Loucy (cell line): ENCODE measurements around the gene CHCHD6.

Experiments used
- H2AFZ ChIP-seq: fragments of 200-600 bp; sonication (generic); 2 replicates; pipeline ENCODE4 v1.6.0; 2016; ENCODE audit warnings: antibody characterized with exemption, mild to moderate bottlenecking, low read length, moderate library complexity
- H3F3A ChIP-seq: fragments of 200-600 bp; 2 replicates; pipeline ENCODE4 v1.6.0; 2016; ENCODE audit warnings: antibody characterized with exemption, low read depth, mild to moderate bottlenecking
- H3K27me3 ChIP-seq: fragments of 200-600 bp; sonication (generic); 2 replicates; pipeline ENCODE4 v1.6.1; 2014; ENCODE audit warnings: low read length, mild to moderate bottlenecking; ENCODE audit not compliant: insufficient read depth, poor library complexity, severe bottlenecking
- H3K36me3 ChIP-seq: fragments of 200-600 bp; sonication (generic); 2 replicates; pipeline ENCODE4 v1.6.1; 2016; ENCODE audit warnings: low read length; ENCODE audit not compliant: insufficient read depth
- H3K4me1 ChIP-seq: fragments of 200-600 bp; sonication (generic); 2 replicates; pipeline ENCODE4 v1.5.1; 2014; ENCODE audit warnings: low read length, mild to moderate bottlenecking; ENCODE audit not compliant: insufficient read depth, poor library complexity, severe bottlenecking
- H3K4me2 ChIP-seq: fragments of 200-600 bp; sonication (generic); 2 replicates; pipeline ENCODE4 v1.6.0; 2014; ENCODE audit warnings: antibody characterized with exemption, low read length, low read depth, mild to moderate bottlenecking; ENCODE audit not compliant: poor library complexity, severe bottlenecking
- H3K4me3 ChIP-seq: fragments of 200-600 bp; sonication (generic); 2 replicates; pipeline ENCODE4 v1.5.1; 2014; ENCODE audit warnings: low read length, mild to moderate bottlenecking, mixed read lengths; ENCODE audit not compliant: poor library complexity, severe bottlenecking
- H3K79me2 ChIP-seq: fragments of 200-600 bp; sonication (generic); 2 replicates; pipeline ENCODE4 v1.6.1; 2014; ENCODE audit warnings: low read length; ENCODE audit not compliant: insufficient read depth
- H3K9ac ChIP-seq: fragments of 200-600 bp; sonication (generic); 2 replicates; pipeline ENCODE4 v1.6.0; 2014; ENCODE audit warnings: mild to moderate bottlenecking, low read depth, low read length, moderate library complexity; ENCODE audit not compliant: poor library complexity, severe bottlenecking
- H3K9me2 ChIP-seq: fragments of 200-600 bp; sonication (generic); replicated peaks from 2 replicates; pipeline ENCODE4 v1.6.1; 2016; ENCODE audit warnings: low read depth, low read length, mixed read lengths
- H3K9me3 ChIP-seq: fragments of 200-600 bp; sonication (generic); 2 replicates; pipeline ENCODE4 v1.6.1; 2014; ENCODE audit warnings: mild to moderate bottlenecking, antibody characterized with exemption, low read length, low read depth; ENCODE audit not compliant: insufficient read depth
- H4K20me1 ChIP-seq: fragments of 200-600 bp; sonication (generic); 2 replicates; pipeline ENCODE4 v1.6.0; 2014; ENCODE audit warnings: antibody characterized with exemption, low read length, mild to moderate bottlenecking; ENCODE audit not compliant: insufficient read depth, poor library complexity, severe bottlenecking
- CTCF ChIP-seq: fragments of 200-600 bp; sonication (generic); conservative IDR thresholded peaks from 2 replicates; pipeline ENCODE4 v1.5.1; 2014; ENCODE audit warnings: mild to moderate bottlenecking, antibody characterized with exemption, low read length
- EZH2phosphoT487 ChIP-seq: fragments of 200-600 bp; IDR thresholded peaks from 2 replicates; pipeline ENCODE4 v1.6.1; 2018; ENCODE audit warnings: antibody characterized with exemption, mild to moderate bottlenecking, moderate library complexity, borderline replicate concordance

Gene CHCHD6

DNA sequence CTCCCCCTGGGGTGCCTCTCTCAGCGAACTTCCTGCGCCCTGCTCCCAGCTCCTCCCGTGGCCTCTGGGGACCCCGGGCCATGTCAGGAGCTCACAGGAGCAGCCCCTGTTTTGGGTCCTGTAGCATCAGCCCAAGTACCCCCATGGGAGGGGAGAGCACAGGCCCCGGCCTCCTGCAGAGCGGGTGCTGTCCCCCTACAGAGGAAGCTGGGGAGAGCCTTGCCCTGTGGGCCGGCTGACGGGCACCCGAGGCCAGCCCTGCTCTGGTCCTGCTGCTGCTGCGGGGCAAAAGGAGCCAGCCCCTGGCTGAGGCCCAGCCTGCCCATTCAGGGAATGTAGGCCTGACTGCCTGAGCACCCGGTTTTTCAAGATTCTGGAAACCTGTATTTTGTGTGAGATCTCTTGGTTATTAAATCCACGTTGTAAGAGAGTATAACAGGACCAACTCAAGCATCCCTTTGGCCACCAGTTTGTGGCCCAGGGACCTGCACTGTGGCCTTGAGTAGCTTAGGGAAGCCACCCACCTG, 291.3 kb downstream of the CHCHD6 start:
- TF ChIP-seq EZH2phosphoT487 (no peak), CTCF (no peak)
- Histone ChIP-seq H3K4me3 (no peak overlapping the region), H3K9me3 (no peaks in the 10 kb centered on the region), H3F3A (no peaks in the 10 kb centered on the region), H3K79me2 (no peaks in the 10 kb centered on the region), H3K9ac (no peak overlapping the region), H3K36me3 (no peaks in the 10 kb centered on the region), H3K9me2 (no peaks in the 10 kb centered on the region), H3K4me1 (no peaks in the 10 kb centered on the region), H2AFZ (no peak overlapping the region), H3K4me2 (no peak overlapping the region), H3K27me3 (no peaks in the 10 kb centered on the region), H4K20me1 (no peaks in the 10 kb centered on the region)

DNA sequence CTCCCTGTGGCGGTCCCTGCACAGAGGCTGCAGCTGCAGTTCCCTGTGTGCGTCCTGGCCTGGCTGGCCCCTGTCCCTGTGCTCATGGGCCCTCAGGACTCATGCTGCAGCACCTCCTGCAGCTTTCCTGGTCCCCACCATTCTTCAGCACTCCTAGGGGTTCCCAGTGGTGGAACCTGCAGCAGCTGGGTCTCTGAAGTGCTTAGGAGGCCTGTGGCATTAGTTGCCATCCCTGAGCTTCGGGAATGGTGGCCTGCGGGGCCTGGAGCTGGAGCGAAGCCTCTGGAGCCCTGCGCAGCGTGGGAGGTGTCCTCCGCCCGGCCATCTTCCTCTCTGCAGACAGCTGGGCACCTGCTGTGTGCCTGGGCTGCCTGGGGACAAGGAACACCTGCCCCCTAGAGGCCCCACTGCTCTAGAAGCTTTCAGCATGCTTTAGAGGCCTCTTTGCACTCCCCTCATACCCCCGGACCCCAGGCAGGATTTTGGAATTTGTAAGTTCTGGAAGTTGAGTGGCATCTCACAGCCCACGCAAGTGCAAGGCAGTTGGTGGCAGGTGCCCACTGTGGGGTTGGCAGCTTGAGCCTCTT, 292.0 kb downstream of the CHCHD6 start:
- Histone ChIP-seq H4K20me1 (no peaks in the 10 kb centered on the region), H3K4me3 (no peak overlapping the region), H3K9ac (no peak overlapping the region), H3K4me2 (no peak overlapping the region), H3K27me3 (no peaks in the 10 kb centered on the region), H3K9me2 (no peaks in the 10 kb centered on the region), H3K9me3 (no peaks in the 10 kb centered on the region), H3K79me2 (no peaks in the 10 kb centered on the region), H3F3A (no peaks in the 10 kb centered on the region), H3K4me1 (no peaks in the 10 kb centered on the region), H3K36me3 (no peaks in the 10 kb centered on the region), H2AFZ (no peak overlapping the region)
- no peak for TF ChIP-seq EZH2phosphoT487
- peak; percentile 34; the same call in 1 of the 2 replicates for TF ChIP-seq CTCF

GRCh38 chr3:126996905-126997304, 292.9 kb downstream of the CHCHD6 start:
- H4K20me1 ChIP-seq, result no peaks in the 10 kb centered on the region
- H3K9me3 ChIP-seq, result no peaks in the 10 kb centered on the region
- H3K36me3 ChIP-seq, result no peaks in the 10 kb centered on the region
- no peak overlapping the region for H2AFZ ChIP-seq
- no peaks in the 10 kb centered on the region for H3K9me2 ChIP-seq
- H3K4me3 ChIP-seq, result no peak overlapping the region
- H3K79me2 ChIP-seq, result no peaks in the 10 kb centered on the region
- H3F3A ChIP-seq, result no peaks in the 10 kb centered on the region
- H3K9ac ChIP-seq, result no peak overlapping the region
- TF ChIP-seq EZH2phosphoT487, result no peak
- no peak for TF ChIP-seq CTCF
- no peaks in the 10 kb centered on the region for H3K4me1 ChIP-seq
- no peak overlapping the region for H3K4me2 ChIP-seq
- no peaks in the 10 kb centered on the region for H3K27me3 ChIP-seq
